ENCODE measurements around the gene KRTAP5-4. TPM values are rescaled to one million over a fixed set of nuclear protein-coding genes. Genes with fewer than 3 reads are reported as not detected.
"Not testable (repeated sequence)": the region's sequence is repeated elsewhere in the genome, so short reads cannot be mapped to it uniquely, and the experiment has no call there.

KRTAP5-4 gene
- total RNA-seq, 1 experiment from 2014 or later: not detected

DNA sequence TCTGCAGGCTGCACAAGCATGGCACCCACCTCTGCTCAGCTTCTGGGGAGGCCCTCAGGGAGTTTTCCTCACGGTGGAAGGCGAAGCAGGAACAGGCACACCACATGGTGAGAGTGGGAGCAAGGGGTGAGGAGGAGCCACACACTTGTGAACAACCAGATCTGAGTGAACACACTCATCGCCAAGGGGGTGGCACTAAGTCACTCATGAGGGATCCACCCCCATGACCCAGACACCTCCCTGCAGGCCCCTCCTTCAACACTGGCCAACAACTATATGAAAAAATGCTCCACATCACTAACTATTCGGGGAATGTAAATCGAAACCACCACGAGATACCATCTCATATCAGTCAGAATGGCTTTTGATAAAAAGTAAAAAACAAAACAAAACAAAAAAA lies 23.1 kb downstream of the KRTAP5-4 start:
- TF ChIP-seq, protein P1, sequence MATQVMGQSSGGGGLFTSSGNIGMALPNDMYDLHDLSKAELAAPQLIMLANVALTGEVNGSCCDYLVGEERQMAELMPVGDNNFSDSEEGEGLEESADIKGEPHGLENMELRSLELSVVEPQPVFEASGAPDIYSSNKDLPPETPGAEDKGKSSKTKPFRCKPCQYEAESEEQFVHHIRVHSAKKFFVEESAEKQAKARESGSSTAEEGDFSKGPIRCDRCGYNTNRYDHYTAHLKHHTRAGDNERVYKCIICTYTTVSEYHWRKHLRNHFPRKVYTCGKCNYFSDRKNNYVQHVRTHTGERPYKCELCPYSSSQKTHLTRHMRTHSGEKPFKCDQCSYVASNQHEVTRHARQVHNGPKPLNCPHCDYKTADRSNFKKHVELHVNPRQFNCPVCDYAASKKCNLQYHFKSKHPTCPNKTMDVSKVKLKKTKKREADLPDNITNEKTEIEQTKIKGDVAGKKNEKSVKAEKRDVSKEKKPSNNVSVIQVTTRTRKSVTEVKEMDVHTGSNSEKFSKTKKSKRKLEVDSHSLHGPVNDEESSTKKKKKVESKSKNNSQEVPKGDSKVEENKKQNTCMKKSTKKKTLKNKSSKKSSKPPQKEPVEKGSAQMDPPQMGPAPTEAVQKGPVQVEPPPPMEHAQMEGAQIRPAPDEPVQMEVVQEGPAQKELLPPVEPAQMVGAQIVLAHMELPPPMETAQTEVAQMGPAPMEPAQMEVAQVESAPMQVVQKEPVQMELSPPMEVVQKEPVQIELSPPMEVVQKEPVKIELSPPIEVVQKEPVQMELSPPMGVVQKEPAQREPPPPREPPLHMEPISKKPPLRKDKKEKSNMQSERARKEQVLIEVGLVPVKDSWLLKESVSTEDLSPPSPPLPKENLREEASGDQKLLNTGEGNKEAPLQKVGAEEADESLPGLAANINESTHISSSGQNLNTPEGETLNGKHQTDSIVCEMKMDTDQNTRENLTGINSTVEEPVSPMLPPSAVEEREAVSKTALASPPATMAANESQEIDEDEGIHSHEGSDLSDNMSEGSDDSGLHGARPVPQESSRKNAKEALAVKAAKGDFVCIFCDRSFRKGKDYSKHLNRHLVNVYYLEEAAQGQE (IDR thresholded peaks at IDR 0.05; ENCODE audit: insufficient read depth in 1 of 2, low read depth in 2 of 2, low read length in 1 of 2): no peak
- TF ChIP-seq SIN3A (IDR thresholded peaks at IDR 0.05; ENCODE audit: borderline replicate concordance, insufficient read depth, low read depth, low read length) (no peak), POLR2AphosphoS5 (IDR thresholded peaks at IDR 0.05; ENCODE audit: low read depth, low read length) (no peak), TCF7L2 (IDR thresholded peaks at IDR 0.05; ENCODE audit: low read depth, low read length) (no peak)
- TF ChIP-seq, protein P2, sequence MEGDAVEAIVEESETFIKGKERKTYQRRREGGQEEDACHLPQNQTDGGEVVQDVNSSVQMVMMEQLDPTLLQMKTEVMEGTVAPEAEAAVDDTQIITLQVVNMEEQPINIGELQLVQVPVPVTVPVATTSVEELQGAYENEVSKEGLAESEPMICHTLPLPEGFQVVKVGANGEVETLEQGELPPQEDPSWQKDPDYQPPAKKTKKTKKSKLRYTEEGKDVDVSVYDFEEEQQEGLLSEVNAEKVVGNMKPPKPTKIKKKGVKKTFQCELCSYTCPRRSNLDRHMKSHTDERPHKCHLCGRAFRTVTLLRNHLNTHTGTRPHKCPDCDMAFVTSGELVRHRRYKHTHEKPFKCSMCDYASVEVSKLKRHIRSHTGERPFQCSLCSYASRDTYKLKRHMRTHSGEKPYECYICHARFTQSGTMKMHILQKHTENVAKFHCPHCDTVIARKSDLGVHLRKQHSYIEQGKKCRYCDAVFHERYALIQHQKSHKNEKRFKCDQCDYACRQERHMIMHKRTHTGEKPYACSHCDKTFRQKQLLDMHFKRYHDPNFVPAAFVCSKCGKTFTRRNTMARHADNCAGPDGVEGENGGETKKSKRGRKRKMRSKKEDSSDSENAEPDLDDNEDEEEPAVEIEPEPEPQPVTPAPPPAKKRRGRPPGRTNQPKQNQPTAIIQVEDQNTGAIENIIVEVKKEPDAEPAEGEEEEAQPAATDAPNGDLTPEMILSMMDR (IDR thresholded peaks at IDR 0.05): no peak
- POLR2A ChIA-PET: no interaction called here
- Histone ChIP-seq H3K27me3 (ENCODE audit: control insufficient read depth, insufficient read depth, low read length) (peaks cover 32% of the 10 kb centered on the region), H3K4me1 (ENCODE audit: control insufficient read depth, insufficient read depth, low read length) (no peaks in the 10 kb centered on the region), H3K9me3 (ENCODE audit: control insufficient read depth, insufficient read depth, low read depth, low read length) (no peaks in the 10 kb centered on the region), H3K36me3 (ENCODE audit: control insufficient read depth, insufficient read depth, low read length) (no peaks in the 10 kb centered on the region), H3K27ac (ENCODE audit: low read length) (no peak overlapping the region), H3K4me3 (ENCODE audit: low read depth in 2 of 2, low read length in 2 of 2) (no peak overlapping the region)
- CTCF ChIA-PET: interaction anchor here (0.7 kb wide), 1 partner anchor 502 kb away, joined by 3 read pairs; no protein-coding TSS in a partner anchor
- DNase-seq (ENCODE audit: low read depth, low spot score): no peak
- in situ Hi-C loops (cut with HindIII; ENCODE audit: low pct_unique_long_range_greater_than_20kb, low sequenced_read_pairs): no loop called here
- intact Hi-C loops (cut with micrococcal nuclease; ENCODE audit: unreplicated experiment): no loop called here
- ATAC-seq: no peak
- BruUV-seq (replicated peaks): no TSS peak

DNA sequence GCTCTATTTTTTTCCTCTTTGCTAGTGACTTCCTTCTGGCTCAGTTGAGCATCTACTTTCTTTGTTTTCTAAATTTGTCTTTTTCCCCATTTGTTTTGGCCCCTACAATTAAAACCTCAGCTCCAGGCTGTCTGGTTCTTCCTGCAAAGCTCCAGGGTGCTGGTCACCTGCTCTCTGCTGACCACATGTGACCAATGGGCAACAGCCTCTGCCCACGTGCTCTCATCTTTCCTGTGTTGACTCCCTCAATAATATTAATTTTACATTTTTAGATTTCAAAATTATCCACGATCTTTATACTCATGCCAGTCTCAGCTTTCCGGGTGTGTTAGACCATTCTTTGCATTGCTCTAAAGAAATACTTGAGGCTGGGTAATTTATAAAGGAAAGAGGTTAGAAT lies 23.5 kb downstream of the KRTAP5-4 start:
- in situ Hi-C loops (cut with HindIII; ENCODE audit: low pct_unique_long_range_greater_than_20kb, low sequenced_read_pairs); H3K4me1 ChIP-seq (ENCODE audit: control insufficient read depth, insufficient read depth, low read length): not testable (repeated sequence)
- CTCF ChIA-PET: interaction anchor here (0.7 kb wide), 1 partner anchor 502 kb away, joined by 3 read pairs; no protein-coding TSS in a partner anchor

DNA sequence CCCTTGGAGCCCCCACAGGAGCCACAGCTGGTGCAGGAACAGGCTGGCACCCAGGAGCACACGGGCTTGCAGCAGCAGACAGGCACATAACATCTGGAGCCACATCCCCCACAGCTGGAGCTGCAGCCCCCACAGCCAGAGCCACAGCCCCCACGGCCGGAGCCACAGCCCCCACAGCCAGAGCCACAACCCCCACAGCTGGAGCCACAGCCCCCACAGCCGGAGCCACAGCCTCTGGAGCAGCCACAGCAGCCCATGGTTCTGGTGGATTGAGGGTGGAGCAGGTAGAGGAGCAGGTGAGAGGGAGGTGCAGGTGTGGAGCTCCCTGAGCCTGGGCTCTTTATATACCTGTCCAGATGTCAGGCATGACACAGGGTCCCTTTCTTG lies 24.0 kb downstream of the KRTAP5-4 start, which contains the start of gene KRTAP5-2:
Gene KRTAP5-2 (minus strand): TSS at position 301 of the 387 bp plus-strand sequence. CDS start 44 bp downstream, at position 257.
- BruUV-seq (replicated peaks): no TSS peak
- Histone ChIP-seq H3K4me1 (ENCODE audit: control insufficient read depth, insufficient read depth, low read length) (no peaks in the 10 kb centered on the region), H3K27ac (ENCODE audit: low read length) (no peak within 1 kb of the TSS), H3K9me3 (ENCODE audit: control insufficient read depth, insufficient read depth, low read depth, low read length) (no peaks in the 10 kb centered on the region), H3K36me3 (ENCODE audit: control insufficient read depth, insufficient read depth, low read length) (no peaks in the 10 kb centered on the region), H3K4me3 (ENCODE audit: low read depth in 2 of 2, low read length in 2 of 2) (no peak within 1 kb of the TSS), H3K27me3 (ENCODE audit: control insufficient read depth, insufficient read depth, low read length) (peaks cover 30% of the 10 kb centered on the region)
- ATAC-seq (no peak), DNase-seq (ENCODE audit: low read depth, low spot score) (no peak)
- CTCF ChIA-PET: interaction anchor here (0.7 kb wide), 1 partner anchor 503 kb away, joined by 3 read pairs; no protein-coding TSS in a partner anchor
- TF ChIP-seq POLR2AphosphoS5 (IDR thresholded peaks at IDR 0.05; ENCODE audit: low read depth, low read length): no peak
- intact Hi-C loops (cut with micrococcal nuclease; ENCODE audit: unreplicated experiment): no loop called here
- POLR2A ChIA-PET: no interaction called here
- in situ Hi-C loops (cut with HindIII; ENCODE audit: low pct_unique_long_range_greater_than_20kb, low sequenced_read_pairs): no loop called here

More for the DNA sequence above, 23.5 kb downstream of the KRTAP5-4 start:
- H3K27ac ChIP-seq (ENCODE audit: low read length); ATAC-seq; DNase-seq (ENCODE audit: low read depth, low spot score); POLR2A ChIA-PET; intact Hi-C loops (cut with micrococcal nuclease; ENCODE audit: unreplicated experiment); BruUV-seq (replicated peaks); H3K36me3 ChIP-seq (ENCODE audit: control insufficient read depth, insufficient read depth, low read length); H3K4me3 ChIP-seq (ENCODE audit: low read depth in 2 of 2, low read length in 2 of 2); H3K9me3 ChIP-seq (ENCODE audit: control insufficient read depth, insufficient read depth, low read depth, low read length): not testable (repeated sequence)
- H3K27me3 ChIP-seq (ENCODE audit: control insufficient read depth, insufficient read depth, low read length): peaks cover 30% of the 10 kb centered on the region
